ENCODE results near the gene ZKSCAN5. TPM values are rescaled to one million over a fixed set of nuclear protein-coding genes. Genes with fewer than 3 reads are reported as not detected.

ZKSCAN5 gene
- total RNA-seq, 1 donor from 2014 or later: 7.4 TPM

DNA sequence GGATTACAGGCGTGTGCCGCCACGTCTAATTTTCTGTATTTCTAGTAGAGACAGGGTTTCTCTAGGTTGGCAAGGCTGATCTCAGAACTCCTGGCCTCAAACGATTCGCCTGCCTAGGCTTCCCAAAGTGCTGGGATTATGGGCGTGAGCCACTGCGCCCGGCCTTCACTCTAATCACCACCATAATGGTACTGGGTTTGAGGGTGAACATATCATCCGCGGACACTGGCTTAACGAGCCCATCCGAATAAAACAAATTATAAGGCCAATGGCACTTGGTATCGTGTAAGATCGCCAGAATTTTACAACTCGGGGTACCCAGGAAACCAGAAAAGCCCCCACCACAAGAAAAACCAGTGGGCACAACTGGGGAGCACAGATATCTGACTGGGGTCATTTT is 46.9 kb downstream of the ZKSCAN5 start:
- intact Hi-C loops (cut with DNase I): no loop called here
- Histone ChIP-seq H3K27me3 (no peaks in the 10 kb centered on the region), H3K4me3 (peak overlapping the region; percentile 93), H3K27ac (peak overlapping the region; percentile 91), H3K36me3 (peaks cover 19% of the 10 kb centered on the region), H3K4me1 (peaks cover 16% of the 10 kb centered on the region), H3K9me3 (no peaks in the 10 kb centered on the region)
- no peak for DNase-seq
- TF ChIP-seq, protein P1, sequence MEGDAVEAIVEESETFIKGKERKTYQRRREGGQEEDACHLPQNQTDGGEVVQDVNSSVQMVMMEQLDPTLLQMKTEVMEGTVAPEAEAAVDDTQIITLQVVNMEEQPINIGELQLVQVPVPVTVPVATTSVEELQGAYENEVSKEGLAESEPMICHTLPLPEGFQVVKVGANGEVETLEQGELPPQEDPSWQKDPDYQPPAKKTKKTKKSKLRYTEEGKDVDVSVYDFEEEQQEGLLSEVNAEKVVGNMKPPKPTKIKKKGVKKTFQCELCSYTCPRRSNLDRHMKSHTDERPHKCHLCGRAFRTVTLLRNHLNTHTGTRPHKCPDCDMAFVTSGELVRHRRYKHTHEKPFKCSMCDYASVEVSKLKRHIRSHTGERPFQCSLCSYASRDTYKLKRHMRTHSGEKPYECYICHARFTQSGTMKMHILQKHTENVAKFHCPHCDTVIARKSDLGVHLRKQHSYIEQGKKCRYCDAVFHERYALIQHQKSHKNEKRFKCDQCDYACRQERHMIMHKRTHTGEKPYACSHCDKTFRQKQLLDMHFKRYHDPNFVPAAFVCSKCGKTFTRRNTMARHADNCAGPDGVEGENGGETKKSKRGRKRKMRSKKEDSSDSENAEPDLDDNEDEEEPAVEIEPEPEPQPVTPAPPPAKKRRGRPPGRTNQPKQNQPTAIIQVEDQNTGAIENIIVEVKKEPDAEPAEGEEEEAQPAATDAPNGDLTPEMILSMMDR (IDR thresholded peaks at IDR 0.05): no peak
- peak; percentile 13 for ATAC-seq

- TF ChIP-seq, protein P1 (IDR thresholded peaks at IDR 0.05): no peak
- Histone ChIP-seq H3K9me3 (no peaks in the 10 kb centered on the region), H3K27me3 (no peaks in the 10 kb centered on the region), H3K4me1 (peaks cover 19% of the 10 kb centered on the region), H3K27ac (peak within 1 kb of the TSS; percentile 91), H3K36me3 (peaks cover 25% of the 10 kb centered on the region), H3K4me3 (peak within 1 kb of the TSS; percentile 93)
- ATAC-seq: peak; percentile 99
- intact Hi-C loops (cut with DNase I): no loop called here
- peak; percentile 95 for DNase-seq
These were observed 47.5 kb downstream of the ZKSCAN5 start, which contains the start of gene FAM200A for GRCh38 chr7:99551767-99552463. Gene FAM200A (minus strand): TSS chr7:99552114. CDS start chr7:99548407, 3,707 bp downstream.

DNA sequence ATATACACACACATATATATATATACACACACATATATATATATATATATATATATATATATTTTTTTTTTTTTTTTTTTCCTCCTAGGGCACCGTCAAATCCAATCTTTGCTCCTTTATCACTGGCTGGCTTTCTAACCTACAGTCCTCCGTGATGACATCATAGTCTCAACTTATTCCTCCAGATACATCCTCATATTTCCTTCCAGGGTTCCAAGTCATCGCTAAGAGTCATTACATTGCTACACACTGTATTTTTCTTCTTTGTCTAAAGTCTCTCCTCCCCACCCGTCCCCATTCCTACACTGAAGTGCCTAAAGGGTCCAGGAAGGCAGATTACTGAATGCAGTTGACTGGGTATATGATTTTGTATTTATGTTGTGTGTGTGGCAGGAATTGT is 48.6 kb downstream of the ZKSCAN5 start:
- no peak overlapping the region for H3K27ac ChIP-seq
- TF ChIP-seq, protein P1 (IDR thresholded peaks at IDR 0.05): no peak
- no peaks in the 10 kb centered on the region for H3K9me3 ChIP-seq
- peaks cover 25% of the 10 kb centered on the region for H3K4me1 ChIP-seq
- no peak overlapping the region for H3K4me3 ChIP-seq
- DNase-seq: no peak
- H3K27me3 ChIP-seq: no peaks in the 10 kb centered on the region
- peaks cover 22% of the 10 kb centered on the region for H3K36me3 ChIP-seq
- no peak for ATAC-seq
- intact Hi-C loops (cut with DNase I): no loop called here

DNA sequence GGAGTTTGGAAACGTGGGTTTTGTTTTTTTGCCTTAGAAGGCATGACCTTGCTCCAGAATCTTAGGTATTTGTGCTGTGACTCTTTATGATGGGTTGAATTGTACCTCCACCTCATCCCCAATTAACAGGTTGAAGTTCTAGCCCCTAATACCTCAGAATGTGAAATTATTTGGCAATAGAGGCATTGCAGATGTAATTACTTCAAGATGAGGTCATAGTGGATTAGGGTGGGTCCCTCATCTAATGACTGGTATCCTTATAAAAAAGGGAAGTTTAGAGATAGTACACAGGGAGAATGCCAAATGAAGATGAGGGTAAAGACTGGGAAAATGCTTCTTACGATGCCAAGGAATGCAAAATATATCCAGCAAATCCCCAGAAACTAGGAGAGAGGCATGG is 50.5 kb downstream of the ZKSCAN5 start:
- Histone ChIP-seq H3K27ac (no peak overlapping the region), H3K27me3 (no peaks in the 10 kb centered on the region), H3K4me3 (no peak overlapping the region), H3K9me3 (no peaks in the 10 kb centered on the region), H3K4me1 (peaks cover 31% of the 10 kb centered on the region), H3K36me3 (peaks cover 20% of the 10 kb centered on the region)
- DNase-seq: no peak
- ATAC-seq: no peak
- intact Hi-C loops (cut with DNase I): no loop called here
- TF ChIP-seq, protein P1 (IDR thresholded peaks at IDR 0.05): no peak

DNA sequence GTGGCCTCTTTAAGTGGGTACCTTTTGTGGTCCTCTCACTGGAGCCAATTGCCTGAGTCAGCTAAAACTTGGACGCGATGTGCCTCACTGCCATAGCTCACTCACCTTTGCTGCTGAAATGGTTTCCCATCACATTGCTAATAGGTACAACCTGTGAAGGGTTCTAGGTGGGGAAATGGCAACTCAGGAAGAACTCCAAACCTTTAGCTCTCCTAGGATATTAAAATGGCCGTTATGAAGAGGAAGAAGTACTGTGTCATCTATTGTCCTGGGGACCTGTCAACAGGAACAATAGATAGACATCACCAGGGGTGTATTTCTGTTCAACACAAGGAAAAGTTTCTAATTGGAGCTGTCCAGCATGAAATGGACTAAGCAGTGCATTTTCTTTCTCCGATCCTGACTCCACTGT is 52.7 kb downstream of the ZKSCAN5 start:
- peak overlapping the region; percentile 68 for H3K4me3 ChIP-seq
- intact Hi-C loops (cut with DNase I): no loop called here
- no peaks in the 10 kb centered on the region for H3K27me3 ChIP-seq
- peak overlapping the region; percentile 99 for H3K27ac ChIP-seq
- H3K9me3 ChIP-seq: no peaks in the 10 kb centered on the region
- peaks cover 36% of the 10 kb centered on the region for H3K4me1 ChIP-seq
- DNase-seq (no peak), ATAC-seq (no peak)
- H3K36me3 ChIP-seq: peaks cover 42% of the 10 kb centered on the region
- TF ChIP-seq, protein P1 (IDR thresholded peaks at IDR 0.05): no peak
